H1 (cell line): ENCODE results near the gene ZNF316. TPM values are rescaled to one million over a fixed set of nuclear protein-coding genes. Genes with fewer than 3 reads are reported as not detected.

Experiments used
- EZH2 ChIP-seq: fragments of 200-600 bp; sonication (generic); IDR thresholded peaks from 2 replicates; pipeline ENCODE4 v1.7.1; 2012; ENCODE audit warnings: low read depth, mild to moderate bottlenecking, moderate library complexity, low read length, inconsistent platforms; ENCODE audit not compliant: severe bottlenecking
- PHF8 ChIP-seq: fragments of 200-600 bp; sonication (generic); conservative IDR thresholded peaks from 2 replicates; pipeline ENCODE4 v1.7.1; 2012; ENCODE audit warnings: low read depth, mild to moderate bottlenecking, inconsistent platforms, low read length, moderate library complexity
- polyA plus RNA-seq, 7 experiments: library from polyadenylated mRNA; depleted of rRNA in 3 of 7; stranded (reverse) in 5 of 7; unstranded in 2 of 7; fragments of >200 nt in 5 of 7; fragments of 200-250 nt in 2 of 7; gene quantifications; 1 replicate in 5 of 7; 2 replicates in 1 of 7; 4 replicates in 1 of 7; pipeline versions ENCODE4 v1.2.1 to v1.2.3, GENCODE V29; 2011 to 2013; ENCODE audit warnings: missing spikeins in 2 of 7, mixed read lengths in 2 of 7
- total RNA-seq: library from RNA; stranded (reverse); fragmentation: NEBNext Ultra II Directional; extraction: Animal tissue kit (Norgen Biotek cat#: 25700); gene quantifications from 2 replicates; pipeline ENCODE4 v1.2.1, GENCODE V29; 2021

The ZNF316 gene
- total and polyA plus RNA-seq, 2 of the 8 experiments (the other 6 are each of a cell fraction or from before 2014, with no cell fraction given) = 3.6 to 13.7 TPM

DNA sequence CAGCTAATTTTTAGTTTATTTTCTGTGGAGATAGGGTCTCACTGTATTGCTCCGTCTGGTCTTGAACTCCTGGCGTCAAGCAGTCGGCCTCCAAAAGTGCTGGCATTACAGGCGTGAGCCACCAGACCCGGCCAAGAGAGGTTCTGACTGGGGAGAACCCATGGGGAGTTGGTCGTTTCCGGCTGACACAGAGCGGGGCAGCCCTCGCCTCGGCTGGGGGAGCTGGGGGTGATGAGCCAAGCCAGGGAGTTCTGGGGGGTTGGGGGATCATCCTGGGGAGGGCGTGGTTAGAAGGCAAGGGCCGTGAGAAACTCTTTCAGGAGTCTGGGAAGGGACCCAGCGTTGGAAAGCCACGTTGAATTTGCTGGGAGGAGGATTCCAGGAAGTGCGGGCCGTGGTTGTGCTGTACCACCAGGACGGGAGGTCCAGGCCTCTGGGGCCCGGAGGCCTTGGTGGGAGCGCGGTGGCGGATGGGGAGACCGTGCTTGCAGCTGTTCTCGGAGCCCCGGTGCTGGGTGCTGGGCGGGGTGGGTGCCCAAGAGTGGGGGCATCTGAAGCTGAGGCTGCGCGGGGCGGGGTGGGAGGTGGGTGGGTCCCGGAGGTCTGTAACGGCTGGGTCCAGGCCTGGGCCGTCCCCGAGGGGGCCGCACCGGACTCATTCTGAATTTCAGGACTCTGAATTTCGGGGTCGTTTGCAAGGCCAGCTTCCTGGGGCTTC lies 30.1 kb upstream of the ZNF316 start (continued):
- no peak for TF ChIP-seq EZH2
- TF ChIP-seq PHF8 = no peak
